Progenitor cell of endocrine pancreas (in vitro differentiated cells): ENCODE measurements around the gene IRS1. TPM values are rescaled to one million over a fixed set of nuclear protein-coding genes. Genes with fewer than 3 reads are reported as not detected.

Experiments used
- DNase-seq: peaks from one replicate; pipeline ENCODE4 v3.0.0; 2021; ENCODE audit warnings: low spot score; ENCODE audit not compliant: unreplicated experiment
- H3K27ac Mint-ChIP-seq: 2 replicates; pipeline ENCODE4 v1.8.0; 2021; ENCODE audit warnings: mild to moderate bottlenecking, moderate library complexity, mixed read lengths
- H3K27me3 Mint-ChIP-seq: 2 replicates; pipeline ENCODE4 v1.8.0; 2021; ENCODE audit warnings: mixed read lengths
- H3K36me3 Mint-ChIP-seq: 2 replicates; pipeline ENCODE4 v1.8.0; 2022; ENCODE audit warnings: mixed read lengths; ENCODE audit not compliant: insufficient read depth
- H3K4me1 Mint-ChIP-seq: 2 replicates; pipeline ENCODE4 v1.8.0; 2021; ENCODE audit warnings: low read depth, mixed read lengths
- H3K4me3 Mint-ChIP-seq: 2 replicates; pipeline ENCODE4 v1.8.0; 2021; ENCODE audit warnings: low read depth, mild to moderate bottlenecking, moderate library complexity, mixed read lengths
- H3K9me3 Mint-ChIP-seq: 2 replicates; pipeline ENCODE4 v1.8.0; 2021; ENCODE audit warnings: low read depth, mixed read lengths
- total RNA-seq: library from RNA; stranded (reverse); gene quantifications from 2 replicates; pipeline ENCODE4 v1.2.1, GENCODE V29; 2021
- TF ChIP-seq, protein P1 (sequence below): fragments of 200-600 bp; sonication (generic); IDR thresholded peaks from one replicate; pipeline ENCODE4 v1.5.0; 2021; ENCODE audit warnings: antibody characterized with exemption, mild to moderate bottlenecking; ENCODE audit not compliant: unreplicated experiment

IRS1 gene
- total RNA-seq, 1 donor from 2014 or later, result 17.1 TPM

DNA sequence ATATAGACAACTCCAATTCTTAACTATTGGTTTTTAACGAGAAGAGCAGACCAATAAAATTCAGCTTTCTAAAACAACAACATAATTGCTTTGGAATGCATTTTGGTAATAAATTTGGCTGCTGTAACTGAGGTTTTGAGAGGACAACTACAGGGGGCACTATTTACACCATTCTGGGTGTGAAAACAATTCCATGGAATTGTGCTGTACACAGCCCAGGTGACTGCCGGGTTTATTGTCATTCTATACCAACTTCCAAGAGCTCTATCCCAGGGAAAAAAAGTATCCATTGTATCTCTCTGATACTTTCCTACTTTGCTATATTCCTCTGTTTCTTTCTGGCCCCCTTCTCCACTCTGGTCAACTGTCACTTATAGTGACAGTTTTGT lies 38.4 kb downstream of the IRS1 start:
- H3K4me3 Mint-ChIP-seq, result no peak overlapping the region
- TF ChIP-seq, protein P1, sequence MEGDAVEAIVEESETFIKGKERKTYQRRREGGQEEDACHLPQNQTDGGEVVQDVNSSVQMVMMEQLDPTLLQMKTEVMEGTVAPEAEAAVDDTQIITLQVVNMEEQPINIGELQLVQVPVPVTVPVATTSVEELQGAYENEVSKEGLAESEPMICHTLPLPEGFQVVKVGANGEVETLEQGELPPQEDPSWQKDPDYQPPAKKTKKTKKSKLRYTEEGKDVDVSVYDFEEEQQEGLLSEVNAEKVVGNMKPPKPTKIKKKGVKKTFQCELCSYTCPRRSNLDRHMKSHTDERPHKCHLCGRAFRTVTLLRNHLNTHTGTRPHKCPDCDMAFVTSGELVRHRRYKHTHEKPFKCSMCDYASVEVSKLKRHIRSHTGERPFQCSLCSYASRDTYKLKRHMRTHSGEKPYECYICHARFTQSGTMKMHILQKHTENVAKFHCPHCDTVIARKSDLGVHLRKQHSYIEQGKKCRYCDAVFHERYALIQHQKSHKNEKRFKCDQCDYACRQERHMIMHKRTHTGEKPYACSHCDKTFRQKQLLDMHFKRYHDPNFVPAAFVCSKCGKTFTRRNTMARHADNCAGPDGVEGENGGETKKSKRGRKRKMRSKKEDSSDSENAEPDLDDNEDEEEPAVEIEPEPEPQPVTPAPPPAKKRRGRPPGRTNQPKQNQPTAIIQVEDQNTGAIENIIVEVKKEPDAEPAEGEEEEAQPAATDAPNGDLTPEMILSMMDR, result no peak
- peaks cover 16% of the 10 kb centered on the region for H3K36me3 Mint-ChIP-seq
- peaks cover under 1% of the 10 kb centered on the region for H3K4me1 Mint-ChIP-seq
- DNase-seq, result no peak
- no peaks in the 10 kb centered on the region for H3K27me3 Mint-ChIP-seq
- H3K27ac Mint-ChIP-seq, result no peak overlapping the region
- H3K9me3 Mint-ChIP-seq, result peaks cover 7% of the 10 kb centered on the region

DNA sequence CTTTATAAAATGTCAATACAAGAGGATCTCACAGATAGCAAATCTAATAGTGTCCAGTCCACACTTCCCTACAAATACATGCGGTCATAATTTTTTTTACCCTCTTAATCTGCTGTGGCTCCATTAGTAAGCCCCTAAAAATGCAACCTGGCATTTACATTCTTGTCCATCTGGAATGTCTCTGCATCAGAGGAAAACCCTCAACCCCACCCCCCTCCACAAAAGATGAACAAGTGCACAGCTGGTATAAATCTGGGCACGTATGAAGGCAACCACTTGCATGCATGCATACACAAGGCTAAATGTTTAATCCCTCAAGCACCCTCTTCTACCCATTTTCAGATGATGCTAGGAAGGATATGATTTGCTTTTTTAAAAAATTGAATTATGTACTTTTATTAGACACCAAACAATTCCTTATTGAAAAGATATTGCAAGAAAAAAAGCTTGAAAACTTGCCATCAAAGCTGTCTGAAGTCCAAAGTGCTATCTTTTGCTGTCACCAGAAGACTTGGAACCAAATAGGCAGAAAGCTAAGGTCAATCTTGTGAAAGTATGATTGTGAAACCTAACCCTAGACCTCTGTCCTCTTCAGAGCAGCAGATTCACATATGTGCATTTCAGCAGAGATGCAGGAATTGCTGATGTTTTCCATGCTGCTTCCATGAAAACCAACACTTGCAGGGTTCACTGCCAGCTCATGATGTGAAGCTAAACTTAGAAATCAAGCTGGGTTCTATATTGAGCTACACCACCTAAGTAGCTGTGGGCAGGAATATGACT lies 39.0 kb downstream of the IRS1 start:
- Mint-ChIP-seq H3K4me3 (no peak overlapping the region), H3K9me3 (peaks cover 7% of the 10 kb centered on the region), H3K27ac (no peak overlapping the region), H3K36me3 (peaks cover 16% of the 10 kb centered on the region), H3K27me3 (no peaks in the 10 kb centered on the region), H3K4me1 (peaks cover 3% of the 10 kb centered on the region)
- no peak for DNase-seq
- TF ChIP-seq, protein P1, result no peak

DNA sequence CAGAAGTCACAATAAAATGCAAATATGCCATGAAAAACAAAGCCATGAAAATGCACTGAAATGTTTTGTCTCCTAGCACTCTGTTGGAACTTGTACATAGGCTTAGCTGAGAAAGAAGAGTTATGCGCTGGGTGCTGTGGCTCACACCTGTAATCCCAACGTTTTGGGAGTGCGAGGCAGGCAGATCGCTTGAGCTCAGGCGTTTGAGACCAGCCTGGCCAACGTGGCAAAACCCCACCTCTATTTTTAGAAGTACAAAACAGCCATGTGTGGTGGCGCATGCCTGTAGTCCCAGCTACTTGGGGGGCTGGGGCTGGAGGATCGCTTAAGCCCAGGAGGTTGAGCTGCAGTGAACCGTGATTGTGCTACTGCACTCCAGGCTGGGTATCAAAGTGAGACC lies 39.9 kb downstream of the IRS1 start:
- Mint-ChIP-seq H3K9me3 (peaks cover 7% of the 10 kb centered on the region), H3K4me3 (no peak overlapping the region), H3K36me3 (peaks cover 14% of the 10 kb centered on the region), H3K27me3 (no peaks in the 10 kb centered on the region), H3K4me1 (peaks cover 8% of the 10 kb centered on the region), H3K27ac (no peak overlapping the region)
- TF ChIP-seq, protein P1, result no peak
- no peak for DNase-seq

DNA sequence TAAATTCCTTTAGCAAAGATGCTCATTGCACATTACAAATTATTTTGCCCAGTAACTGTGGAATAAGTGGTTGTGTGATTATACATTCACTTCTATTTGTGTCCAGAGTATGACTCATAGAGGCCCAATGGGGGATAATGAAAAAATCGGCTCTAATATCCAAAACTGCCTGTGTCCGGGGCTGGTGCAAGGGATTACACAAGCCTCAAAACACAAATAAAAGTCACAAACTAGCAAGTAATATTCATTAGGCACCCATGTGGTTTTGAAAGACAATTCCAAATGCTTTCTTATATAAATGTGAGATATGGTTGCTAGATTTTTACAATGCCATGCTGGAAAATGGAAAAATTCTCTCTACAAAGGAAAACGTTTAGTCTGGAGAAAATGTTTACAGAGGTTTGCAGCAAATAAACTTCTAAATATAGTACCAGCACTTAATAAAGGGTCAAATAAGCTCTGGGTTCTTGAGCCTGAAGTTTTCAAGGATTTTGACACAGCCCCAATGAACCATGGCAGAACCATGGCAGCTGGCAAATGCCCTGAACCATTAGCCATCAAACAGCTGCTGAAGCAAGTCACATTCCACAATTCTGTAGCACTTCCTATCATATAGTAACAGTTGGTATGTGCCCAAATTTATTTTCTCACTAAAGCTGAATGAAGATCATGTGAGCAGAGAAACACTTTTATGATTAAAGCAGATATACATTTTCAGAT lies 40.5 kb downstream of the IRS1 start:
- Mint-ChIP-seq H3K4me3 (no peak overlapping the region), H3K27ac (no peak overlapping the region), H3K36me3 (peaks cover 9% of the 10 kb centered on the region), H3K9me3 (peaks cover 5% of the 10 kb centered on the region), H3K4me1 (peaks cover 13% of the 10 kb centered on the region), H3K27me3 (no peaks in the 10 kb centered on the region)
- DNase-seq, result no peak
- TF ChIP-seq, protein P1, result no peak

DNA sequence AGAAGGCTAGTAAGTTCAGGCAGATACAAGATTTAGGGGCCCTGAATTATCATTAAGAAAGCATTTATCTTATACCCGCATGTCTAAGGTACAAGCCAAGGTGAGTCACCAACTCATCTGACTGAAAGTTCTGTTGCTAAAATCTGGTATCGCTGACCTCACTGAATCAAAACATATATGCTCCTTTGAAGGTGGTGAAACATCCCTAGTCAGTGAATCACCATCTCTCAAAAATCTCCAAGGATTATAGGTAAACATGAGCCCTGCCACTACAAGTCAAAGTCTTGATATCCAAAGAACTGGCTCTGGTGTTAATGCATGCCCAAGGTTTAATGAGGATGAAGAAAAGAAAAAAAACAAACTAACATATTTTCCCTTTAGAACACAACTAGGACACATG lies 43.5 kb downstream of the IRS1 start:
- TF ChIP-seq, protein P1, result no peak
- H3K9me3 Mint-ChIP-seq, result no peaks in the 10 kb centered on the region
- H3K4me3 Mint-ChIP-seq, result no peak overlapping the region
- H3K36me3 Mint-ChIP-seq, result peaks cover 2% of the 10 kb centered on the region
- H3K27ac Mint-ChIP-seq, result no peak overlapping the region
- no peaks in the 10 kb centered on the region for H3K27me3 Mint-ChIP-seq
- H3K4me1 Mint-ChIP-seq, result peaks cover 13% of the 10 kb centered on the region
- no peak for DNase-seq
